ENCODE data around the gene APOA1.

DNA sequence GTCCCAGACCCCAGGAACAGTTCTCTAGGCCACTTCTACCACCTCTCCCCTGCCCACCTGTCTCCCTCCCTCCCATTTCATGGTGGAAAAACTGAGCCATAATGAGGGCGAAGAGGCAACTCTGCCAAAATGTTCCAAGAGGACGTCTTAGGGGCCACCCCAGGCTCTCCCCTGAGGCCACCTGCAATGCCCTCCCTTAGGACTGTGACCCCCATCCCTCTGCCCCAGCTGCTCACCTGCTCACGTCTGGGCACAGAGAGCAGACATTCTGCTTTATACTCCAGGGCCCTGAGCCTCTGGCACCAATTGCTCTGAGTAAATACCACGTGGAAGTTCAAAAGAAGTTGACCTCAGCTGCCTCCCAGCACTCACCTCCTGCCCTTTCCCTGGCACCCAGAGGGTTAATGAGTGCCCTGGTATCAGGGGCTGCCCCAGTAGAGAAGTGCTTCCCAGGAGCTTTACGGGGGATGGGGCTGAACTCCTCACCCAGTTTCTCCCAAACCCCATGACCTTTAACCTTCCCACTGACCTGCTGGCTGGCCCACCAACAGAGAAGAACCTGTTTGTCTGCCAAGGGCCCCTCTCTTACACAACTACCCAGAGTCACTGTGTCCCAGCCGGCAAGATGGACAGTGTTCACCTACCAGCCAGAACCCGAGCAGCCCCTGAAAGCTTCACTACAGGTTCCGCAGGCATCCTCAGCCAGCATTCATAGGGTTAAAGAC, 45.1 kb downstream of the APOA1 start:
- TF ChIP-seq, protein P1, sequence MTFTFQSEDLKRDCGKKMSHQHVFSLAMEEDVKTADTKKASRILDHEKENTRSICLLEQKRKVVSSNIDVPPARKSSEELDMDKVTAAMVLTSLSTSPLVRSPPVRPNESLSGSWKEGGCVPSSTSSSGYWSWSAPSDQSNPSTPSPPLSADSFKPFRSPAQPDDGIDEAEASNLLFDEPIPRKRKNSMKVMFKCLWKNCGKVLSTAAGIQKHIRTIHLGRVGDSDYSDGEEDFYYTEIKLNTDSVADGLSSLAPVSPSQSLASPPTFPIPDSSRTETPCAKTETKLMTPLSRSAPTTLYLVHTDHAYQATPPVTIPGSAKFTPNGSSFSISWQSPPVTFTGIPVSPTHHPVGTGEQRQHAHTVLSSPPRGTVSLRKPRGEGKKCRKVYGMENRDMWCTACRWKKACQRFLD (tag by site-specific recombination; IDR thresholded peaks at IDR 0.05), result no peak
- TF ChIP-seq, protein P2, sequence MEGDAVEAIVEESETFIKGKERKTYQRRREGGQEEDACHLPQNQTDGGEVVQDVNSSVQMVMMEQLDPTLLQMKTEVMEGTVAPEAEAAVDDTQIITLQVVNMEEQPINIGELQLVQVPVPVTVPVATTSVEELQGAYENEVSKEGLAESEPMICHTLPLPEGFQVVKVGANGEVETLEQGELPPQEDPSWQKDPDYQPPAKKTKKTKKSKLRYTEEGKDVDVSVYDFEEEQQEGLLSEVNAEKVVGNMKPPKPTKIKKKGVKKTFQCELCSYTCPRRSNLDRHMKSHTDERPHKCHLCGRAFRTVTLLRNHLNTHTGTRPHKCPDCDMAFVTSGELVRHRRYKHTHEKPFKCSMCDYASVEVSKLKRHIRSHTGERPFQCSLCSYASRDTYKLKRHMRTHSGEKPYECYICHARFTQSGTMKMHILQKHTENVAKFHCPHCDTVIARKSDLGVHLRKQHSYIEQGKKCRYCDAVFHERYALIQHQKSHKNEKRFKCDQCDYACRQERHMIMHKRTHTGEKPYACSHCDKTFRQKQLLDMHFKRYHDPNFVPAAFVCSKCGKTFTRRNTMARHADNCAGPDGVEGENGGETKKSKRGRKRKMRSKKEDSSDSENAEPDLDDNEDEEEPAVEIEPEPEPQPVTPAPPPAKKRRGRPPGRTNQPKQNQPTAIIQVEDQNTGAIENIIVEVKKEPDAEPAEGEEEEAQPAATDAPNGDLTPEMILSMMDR (tag by site-specific recombination; IDR thresholded peaks at IDR 0.05), result no peak
- TF ChIP-seq, protein P3, sequence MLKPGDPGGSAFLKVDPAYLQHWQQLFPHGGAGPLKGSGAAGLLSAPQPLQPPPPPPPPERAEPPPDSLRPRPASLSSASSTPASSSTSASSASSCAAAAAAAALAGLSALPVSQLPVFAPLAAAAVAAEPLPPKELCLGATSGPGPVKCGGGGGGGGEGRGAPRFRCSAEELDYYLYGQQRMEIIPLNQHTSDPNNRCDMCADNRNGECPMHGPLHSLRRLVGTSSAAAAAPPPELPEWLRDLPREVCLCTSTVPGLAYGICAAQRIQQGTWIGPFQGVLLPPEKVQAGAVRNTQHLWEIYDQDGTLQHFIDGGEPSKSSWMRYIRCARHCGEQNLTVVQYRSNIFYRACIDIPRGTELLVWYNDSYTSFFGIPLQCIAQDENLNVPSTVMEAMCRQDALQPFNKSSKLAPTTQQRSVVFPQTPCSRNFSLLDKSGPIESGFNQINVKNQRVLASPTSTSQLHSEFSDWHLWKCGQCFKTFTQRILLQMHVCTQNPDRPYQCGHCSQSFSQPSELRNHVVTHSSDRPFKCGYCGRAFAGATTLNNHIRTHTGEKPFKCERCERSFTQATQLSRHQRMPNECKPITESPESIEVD (tag by site-specific recombination; IDR thresholded peaks at IDR 0.05), result no peak
- TF ChIP-seq, protein P4, sequence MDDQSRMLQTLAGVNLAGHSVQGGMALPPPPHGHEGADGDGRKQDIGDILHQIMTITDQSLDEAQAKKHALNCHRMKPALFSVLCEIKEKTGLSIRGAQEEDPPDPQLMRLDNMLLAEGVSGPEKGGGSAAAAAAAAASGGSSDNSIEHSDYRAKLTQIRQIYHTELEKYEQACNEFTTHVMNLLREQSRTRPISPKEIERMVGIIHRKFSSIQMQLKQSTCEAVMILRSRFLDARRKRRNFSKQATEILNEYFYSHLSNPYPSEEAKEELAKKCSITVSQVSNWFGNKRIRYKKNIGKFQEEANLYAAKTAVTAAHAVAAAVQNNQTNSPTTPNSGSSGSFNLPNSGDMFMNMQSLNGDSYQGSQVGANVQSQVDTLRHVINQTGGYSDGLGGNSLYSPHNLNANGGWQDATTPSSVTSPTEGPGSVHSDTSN (CRISPR knock-in tag; IDR thresholded peaks at IDR 0.05), result no peak
